Measurements from ENCODE around the gene ULK2. TPM values are rescaled to one million over a fixed set of nuclear protein-coding genes. Genes with fewer than 3 reads are reported as not detected.

The ULK2 gene
- total RNA-seq, 2 donors from 2014 or later: 19.5 to 33.7 TPM

GRCh38 chr17:19873346-19873745 lies 5.6 kb upstream of the ULK2 start:
- Histone ChIP-seq H3K9ac (ENCODE audit: extremely low read depth, low read length, poor library complexity, severe bottlenecking) (no peak overlapping the region), H3K4me1 (ENCODE audit: control insufficient read depth, insufficient read depth, low read length) (no peaks in the 10 kb centered on the region), H3K36me3 (ENCODE audit: control insufficient read depth, insufficient read depth, low read length) (no peaks in the 10 kb centered on the region), H3K9me3 (ENCODE audit: control insufficient read depth, low read length) (no peaks in the 10 kb centered on the region), H3K27ac (ENCODE audit: low read depth, low read length) (no peak overlapping the region), H3K27me3 (ENCODE audit: control insufficient read depth, insufficient read depth, low read length, poor library complexity, severe bottlenecking) (no peaks in the 10 kb centered on the region), H3K4me3 (ENCODE audit: low read length) (no peak overlapping the region)
- no peak for DNase-seq
- Mint-ChIP-seq H3K27ac (no peak overlapping the region), H3K9me3 (no peaks in the 10 kb centered on the region), H3K4me3 (no peak overlapping the region), H3K36me3 (ENCODE audit: low read depth) (no peaks in the 10 kb centered on the region), H3K27me3 (ENCODE audit: insufficient read depth) (peaks cover 20% of the 10 kb centered on the region), H3K4me1 (no peaks in the 10 kb centered on the region)
- no peak for TF ChIP-seq CTCF (conservative IDR thresholded peaks at IDR 0.05)
- 94 to 100% methylated on average over 1 to 3 of the region's 3 CpGs for WGBS, 2 experiments (ENCODE audit: insufficient coverage in 1 of 2, insufficient read length in 1 of 2)

GRCh38 chr17:19868079-19868395 lies 301 bp upstream of the ULK2 start:
- no peaks in the 10 kb centered on the region for H3K9me3 ChIP-seq (ENCODE audit: control insufficient read depth, low read length)
- H3K4me3 Mint-ChIP-seq: peak overlapping the region; percentile 75
- peaks cover 6% of the 10 kb centered on the region for H3K36me3 ChIP-seq (ENCODE audit: control insufficient read depth, insufficient read depth, low read length)
- no peak overlapping the region for H3K27ac Mint-ChIP-seq
- peak overlapping the region; percentile 26 for H3K9ac ChIP-seq (ENCODE audit: extremely low read depth, low read length, poor library complexity, severe bottlenecking)
- no peaks in the 10 kb centered on the region for H3K9me3 Mint-ChIP-seq
- no peak overlapping the region for H3K27ac ChIP-seq (ENCODE audit: low read depth, low read length)
- no peak for TF ChIP-seq CTCF (conservative IDR thresholded peaks at IDR 0.05)
- DNase-seq: no peak
- H3K27me3 ChIP-seq (ENCODE audit: control insufficient read depth, insufficient read depth, low read length, poor library complexity, severe bottlenecking): no peaks in the 10 kb centered on the region
- peaks cover 3% of the 10 kb centered on the region for H3K4me1 Mint-ChIP-seq
- H3K4me3 ChIP-seq (ENCODE audit: low read length): peak overlapping the region; percentile 92
- no peaks in the 10 kb centered on the region for H3K4me1 ChIP-seq (ENCODE audit: control insufficient read depth, insufficient read depth, low read length)
- peaks cover 10% of the 10 kb centered on the region for H3K36me3 Mint-ChIP-seq (ENCODE audit: low read depth)
- H3K27me3 Mint-ChIP-seq (ENCODE audit: insufficient read depth): peaks cover 15% of the 10 kb centered on the region
- WGBS, 2 experiments (ENCODE audit: insufficient coverage in 1 of 2, insufficient read length in 1 of 2): 43 to 51% methylated on average over 23 of the region's 23 CpGs

GRCh38 chr17:19867079-19867328 lies 732 bp downstream of the ULK2 start:
- H3K9ac ChIP-seq (ENCODE audit: extremely low read depth, low read length, poor library complexity, severe bottlenecking): peak overlapping the region; percentile 59
- Mint-ChIP-seq H3K36me3 (ENCODE audit: low read depth) (peaks cover 11% of the 10 kb centered on the region), H3K27ac (peak overlapping the region; percentile 88), H3K9me3 (no peaks in the 10 kb centered on the region), H3K4me3 (peak overlapping the region; percentile 75), H3K27me3 (ENCODE audit: insufficient read depth) (peaks cover 15% of the 10 kb centered on the region), H3K4me1 (peaks cover 3% of the 10 kb centered on the region)
- peak; percentile 95 for DNase-seq
- H3K36me3 ChIP-seq (ENCODE audit: control insufficient read depth, insufficient read depth, low read length): peaks cover 6% of the 10 kb centered on the region
- peak; percentile 57 for TF ChIP-seq CTCF (conservative IDR thresholded peaks at IDR 0.05)
- H3K4me3 ChIP-seq (ENCODE audit: low read length): peak overlapping the region; percentile 92
- WGBS, 2 experiments (ENCODE audit: insufficient coverage in 1 of 2, insufficient read length in 1 of 2): 0% methylated on average over 12 to 27 of the region's 27 CpGs
- H3K4me1 ChIP-seq (ENCODE audit: control insufficient read depth, insufficient read depth, low read length): no peaks in the 10 kb centered on the region
- H3K27ac ChIP-seq (ENCODE audit: low read depth, low read length): peak overlapping the region; percentile 73
- no peaks in the 10 kb centered on the region for H3K27me3 ChIP-seq (ENCODE audit: control insufficient read depth, insufficient read depth, low read length, poor library complexity, severe bottlenecking)
- H3K9me3 ChIP-seq (ENCODE audit: control insufficient read depth, low read length): no peaks in the 10 kb centered on the region

Data from endodermal cell (in vitro differentiated cells).